ENCODE results near the gene ASXL2. TPM values are rescaled to one million over a fixed set of nuclear protein-coding genes. Genes with fewer than 3 reads are reported as not detected.

Gene ASXL2
- total and polyA plus RNA-seq, 2 donors from 2014 or later, result 2.6 to 41.0 TPM

GRCh38 chr2:25867396-25868003 lies 10.8 kb downstream of the ASXL2 start:
- Histone ChIP-seq H3K4me1 (ENCODE audit: control insufficient read depth in 2 of 3, insufficient read depth in 2 of 3, low read depth in 1 of 3, low read length in 3 of 3) (no peaks in the 10 kb centered on the region), H3K4me3 (ENCODE audit: low read length in 3 of 3) (no peak overlapping the region), H3K9me3 (ENCODE audit: control insufficient read depth in 2 of 3, insufficient read depth in 1 of 3, low read length in 3 of 3) (no peaks in the 10 kb centered on the region), H3K27me3 (ENCODE audit: control insufficient read depth, insufficient read depth, low read length) (no peaks in the 10 kb centered on the region), H3K36me3 (ENCODE audit: control insufficient read depth in 2 of 3, insufficient read depth in 3 of 3, low read length in 3 of 3) (peaks cover 0 to 3% (median 0%) of the 10 kb centered on the region in 3 donors), H3K9ac (ENCODE audit: low read length in 3 of 3) (no peak overlapping the region), H3K27ac (ENCODE audit: low read depth in 2 of 2, low read length in 2 of 2) (no peak overlapping the region)
- no peak for FAIRE-seq
- intact Hi-C loops (cut with DNase I), result no loop called here
- TF ChIP-seq CTCF (IDR thresholded peaks at IDR 0.05; ENCODE audit: borderline replicate concordance, extremely low read depth, insufficient read depth), result no peak
- DNase-seq, result no peak

- TF ChIP-seq CTCF (IDR thresholded peaks at IDR 0.05; ENCODE audit: borderline replicate concordance, extremely low read depth, insufficient read depth), result no peak
- FAIRE-seq (no peak), DNase-seq (no peak)
- intact Hi-C loops (cut with DNase I), result no loop called here
- H3K4me1 ChIP-seq (ENCODE audit: control insufficient read depth in 2 of 3, insufficient read depth in 2 of 3, low read depth in 1 of 3, low read length in 3 of 3), result peaks cover 0 to 9% (median 5%) of the 10 kb centered on the region in 3 donors
- H3K9me3 ChIP-seq (ENCODE audit: control insufficient read depth in 2 of 3, insufficient read depth in 1 of 3, low read length in 3 of 3), result no peaks in the 10 kb centered on the region
- H3K4me3 ChIP-seq (ENCODE audit: low read length in 3 of 3), result no peak overlapping the region
- no peaks in the 10 kb centered on the region for H3K27me3 ChIP-seq (ENCODE audit: control insufficient read depth, insufficient read depth, low read length)
- H3K36me3 ChIP-seq (ENCODE audit: control insufficient read depth in 2 of 3, insufficient read depth in 3 of 3, low read length in 3 of 3), result no peaks in the 10 kb centered on the region
- H3K9ac ChIP-seq (ENCODE audit: low read length in 3 of 3), result no peak overlapping the region
- H3K27ac ChIP-seq (ENCODE audit: low read depth in 2 of 2, low read length in 2 of 2), result no peak overlapping the region
Observed at GRCh38 chr2:25856377-25856776, 21.9 kb downstream of the ASXL2 start.

DNA sequence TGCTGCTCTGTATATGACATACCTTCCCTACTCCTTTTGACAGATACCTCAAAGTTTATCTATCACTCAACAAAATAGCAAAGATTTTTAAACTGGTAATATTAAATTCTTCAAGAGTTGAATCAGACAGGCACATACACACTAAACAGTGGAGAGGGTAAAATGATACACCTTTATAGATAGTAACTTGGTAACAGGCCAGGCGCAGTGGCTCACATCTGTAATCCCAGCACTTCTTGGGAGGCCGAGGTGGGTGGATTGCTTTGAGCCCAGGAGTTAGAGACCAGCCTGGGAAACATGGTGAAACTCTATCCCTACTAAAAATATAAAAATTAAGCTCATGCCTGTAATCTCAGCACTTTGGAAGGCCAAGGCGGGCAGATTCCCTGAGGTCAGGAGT lies 23.2 kb downstream of the ASXL2 start:
- Histone ChIP-seq H3K4me3 (ENCODE audit: low read length in 3 of 3) (no peak overlapping the region), H3K27ac (ENCODE audit: low read depth in 2 of 2, low read length in 2 of 2) (no peak overlapping the region), H3K27me3 (ENCODE audit: control insufficient read depth, insufficient read depth, low read length) (no peaks in the 10 kb centered on the region), H3K4me1 (ENCODE audit: control insufficient read depth in 2 of 3, insufficient read depth in 2 of 3, low read depth in 1 of 3, low read length in 3 of 3) (peaks cover 0 to 9% (median 5%) of the 10 kb centered on the region in 3 donors), H3K36me3 (ENCODE audit: control insufficient read depth in 2 of 3, insufficient read depth in 3 of 3, low read length in 3 of 3) (no peaks in the 10 kb centered on the region), H3K9me3 (ENCODE audit: control insufficient read depth in 2 of 3, insufficient read depth in 1 of 3, low read length in 3 of 3) (no peaks in the 10 kb centered on the region), H3K9ac (ENCODE audit: low read length in 3 of 3) (no peak overlapping the region)
- intact Hi-C loops (cut with DNase I), result no loop called here
- no peak for FAIRE-seq
- DNase-seq, result no peak
- no peak for TF ChIP-seq CTCF (IDR thresholded peaks at IDR 0.05; ENCODE audit: borderline replicate concordance, extremely low read depth, insufficient read depth)

DNA sequence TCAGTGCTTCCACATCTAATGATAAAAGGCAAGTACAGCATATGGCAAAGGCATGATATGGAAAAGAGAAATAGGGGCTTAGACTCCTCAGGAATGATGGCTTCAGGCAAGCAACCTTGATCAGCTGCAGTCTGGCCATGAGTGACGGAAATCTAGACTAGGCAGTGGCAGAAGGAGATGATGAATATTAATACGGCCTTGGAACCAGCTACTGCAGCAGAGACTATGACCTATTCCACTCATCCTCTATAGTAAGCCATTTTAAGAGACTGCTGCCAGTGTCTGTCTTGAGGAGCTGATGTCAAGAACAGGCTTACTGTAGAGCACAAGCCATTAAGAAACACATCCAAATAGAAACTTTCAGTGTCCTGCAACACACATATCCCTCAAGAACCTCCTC lies 23.7 kb downstream of the ASXL2 start:
- TF ChIP-seq CTCF (IDR thresholded peaks at IDR 0.05; ENCODE audit: borderline replicate concordance, extremely low read depth, insufficient read depth), result no peak
- H3K4me3 ChIP-seq (ENCODE audit: low read length in 3 of 3), result no peak overlapping the region
- no peak overlapping the region for H3K27ac ChIP-seq (ENCODE audit: low read depth in 2 of 2, low read length in 2 of 2)
- peaks cover 0 to 9% (median 5%) of the 10 kb centered on the region in 3 donors for H3K4me1 ChIP-seq (ENCODE audit: control insufficient read depth in 2 of 3, insufficient read depth in 2 of 3, low read depth in 1 of 3, low read length in 3 of 3)
- no peaks in the 10 kb centered on the region for H3K27me3 ChIP-seq (ENCODE audit: control insufficient read depth, insufficient read depth, low read length)
- no peaks in the 10 kb centered on the region for H3K36me3 ChIP-seq (ENCODE audit: control insufficient read depth in 2 of 3, insufficient read depth in 3 of 3, low read length in 3 of 3)
- no peak overlapping the region for H3K9ac ChIP-seq (ENCODE audit: low read length in 3 of 3)
- FAIRE-seq (no peak), DNase-seq (no peak)
- no peaks in the 10 kb centered on the region for H3K9me3 ChIP-seq (ENCODE audit: control insufficient read depth in 2 of 3, insufficient read depth in 1 of 3, low read length in 3 of 3)
- intact Hi-C loops (cut with DNase I), result no loop called here

All from kidney (tissue), 14 donors.